T1000 (cell line): ENCODE measurements around the gene SSUH2.

Experiments
- DNase-seq: peaks from one replicate; lab custom pipeline; 2025; ENCODE audit warnings: mixed read lengths; lab: John Stamatoyannopoulos, UW

The SSUH2 gene

DNA sequence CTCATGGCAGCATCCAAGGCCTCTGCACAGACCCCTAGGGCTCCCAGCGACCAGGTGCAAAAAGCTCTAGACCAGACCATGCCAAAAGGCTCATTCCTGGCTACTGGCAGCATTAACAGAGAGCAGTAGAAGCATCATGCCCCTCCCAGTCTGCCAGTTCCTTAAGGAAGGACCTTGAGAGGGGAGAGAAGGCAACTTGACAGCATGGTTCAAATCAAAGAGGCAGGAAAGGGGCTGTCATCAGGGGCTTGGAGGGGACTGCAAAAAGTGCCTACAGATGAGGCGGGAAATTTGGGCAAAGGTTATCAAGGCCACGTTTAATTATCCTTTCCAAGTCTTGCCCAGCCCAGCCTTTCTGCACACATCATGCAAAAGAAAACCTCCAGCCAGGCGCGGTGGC, 64.7 kb downstream of the SSUH2 start:
- no peak for DNase-seq

GRCh38 chr3:8579096-8579495, 65.5 kb downstream of the SSUH2 start:
- DNase-seq: no peak

- DNase-seq: no peak
Measured at GRCh38 chr3:8578282-8578681, 66.3 kb downstream of the SSUH2 start.

DNA sequence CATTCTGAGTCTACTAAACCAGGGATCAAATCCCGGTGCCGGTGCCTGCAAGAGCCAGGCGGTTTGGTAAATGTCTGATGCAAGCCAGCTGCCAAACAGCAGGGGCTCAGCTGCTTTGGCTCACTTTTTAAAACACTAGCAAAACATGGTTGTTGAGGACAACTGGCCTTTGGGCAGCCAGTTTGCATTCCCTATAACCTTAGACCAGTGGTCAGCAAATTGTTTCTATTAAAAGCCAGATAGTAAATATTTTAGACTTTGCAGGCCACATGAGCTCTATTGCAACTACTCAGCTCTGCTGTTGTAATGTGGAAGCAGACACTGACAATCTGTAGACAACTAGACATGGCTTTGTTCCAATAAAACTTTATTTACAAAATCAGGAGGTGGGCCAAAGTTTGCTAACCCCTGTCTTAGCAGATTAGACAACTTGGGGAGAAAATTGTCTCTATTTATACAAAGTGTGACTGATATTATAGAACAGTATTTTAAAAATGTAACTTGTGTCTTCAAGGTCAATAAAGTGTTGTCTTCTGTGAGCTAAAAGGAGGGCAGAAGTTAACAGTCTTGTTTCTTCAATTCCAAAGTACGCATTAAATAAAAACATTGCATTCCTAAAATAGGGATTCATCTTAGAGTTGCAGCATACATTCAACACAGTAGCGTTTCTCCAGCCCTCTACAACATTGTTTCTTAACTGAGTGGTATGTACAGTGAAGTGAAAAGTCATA, 67.6 kb downstream of the SSUH2 start:
- DNase-seq: no peak

GRCh38 chr3:8576436-8576835, 68.2 kb downstream of the SSUH2 start:
- no peak for DNase-seq

DNA sequence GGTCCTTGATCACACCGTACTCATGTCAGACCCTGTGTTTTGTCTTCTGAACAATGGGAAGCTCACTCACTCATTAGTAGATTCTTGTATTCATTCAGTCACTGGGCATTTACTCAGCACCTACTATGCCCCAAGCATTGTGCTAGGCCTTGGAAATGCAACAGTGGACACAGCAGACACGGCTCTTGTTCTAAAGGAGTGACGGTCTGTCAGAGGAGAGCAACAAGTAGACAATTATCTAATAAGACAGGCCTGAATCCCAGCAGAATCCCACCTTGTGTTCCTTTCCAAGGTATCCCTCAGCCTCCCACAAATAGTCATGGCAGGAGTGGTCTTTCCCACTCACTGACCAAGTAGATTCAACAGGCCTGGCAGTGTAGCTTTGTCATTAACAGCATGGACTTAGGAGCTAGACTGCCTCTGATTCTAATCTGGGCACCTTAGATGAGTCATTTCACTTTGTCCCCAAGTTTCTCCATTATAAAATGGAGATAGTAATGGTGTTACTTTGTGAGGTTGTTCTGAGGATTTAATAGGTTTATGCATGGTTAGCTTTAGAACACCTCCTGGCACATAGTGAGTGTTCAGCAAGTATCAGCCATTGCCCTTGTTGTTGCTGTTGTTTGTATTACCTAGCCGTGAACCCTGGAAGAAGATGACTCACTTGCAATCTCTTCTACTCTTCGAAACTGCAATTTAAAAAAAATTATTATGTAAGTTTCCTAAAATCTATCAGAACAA, 69.1 kb downstream of the SSUH2 start:
- DNase-seq: no peak

GRCh38 chr3:8574670-8575322, 69.8 kb downstream of the SSUH2 start:
- DNase-seq: no peak

DNA sequence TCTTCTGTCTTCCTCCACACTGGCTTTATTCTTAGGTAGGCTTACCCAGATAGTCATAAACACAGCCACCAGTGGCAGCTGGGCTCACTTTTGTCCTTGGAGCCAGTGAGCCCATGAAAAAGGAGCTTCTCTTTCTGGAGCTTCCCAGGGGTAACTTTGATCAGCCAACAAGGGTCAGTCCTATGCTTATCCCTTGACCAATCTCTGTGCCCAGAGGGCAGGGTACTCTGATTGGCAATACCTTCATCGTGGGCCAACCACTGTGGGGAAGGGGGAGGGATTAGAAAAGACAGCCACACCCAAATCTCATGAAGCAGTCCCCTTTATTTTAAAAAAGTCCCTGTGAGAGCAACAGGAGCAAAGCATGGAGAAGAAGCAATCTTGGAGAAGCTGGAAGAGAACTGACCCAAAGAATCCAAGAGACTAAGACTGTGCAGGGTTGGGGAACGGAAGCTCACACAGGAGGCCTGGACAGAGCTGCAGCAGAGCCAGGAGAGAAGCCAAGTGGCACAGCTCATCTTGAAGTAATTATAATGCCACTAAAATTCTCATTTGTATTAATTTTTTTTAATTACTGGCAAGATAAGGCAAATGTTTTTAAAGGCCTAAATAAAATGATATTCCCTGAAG, 70.4 kb downstream of the SSUH2 start:
- DNase-seq: no peak

GRCh38 chr3:8573342-8573926, 71.2 kb downstream of the SSUH2 start:
- DNase-seq: no peak

- DNase-seq: no peak
Measured at GRCh38 chr3:8571256-8571655, 73.3 kb downstream of the SSUH2 start.
